Mononuclear cell (primary cell): ENCODE results near the gene SPHK1. TPM values are rescaled to one million over a fixed set of nuclear protein-coding genes. Genes with fewer than 3 reads are reported as not detected.

Experiments
- H3K27me3 ChIP-seq: 2 replicates; pipeline ENCODE4 v1.6.0; 2011; ENCODE audit warnings: low read length, control low read depth; ENCODE audit not compliant: insufficient read depth
- H3K4me1 ChIP-seq: 2 replicates; pipeline ENCODE4 v1.5.1; 2011; ENCODE audit warnings: mild to moderate bottlenecking, low read length, control low read depth; ENCODE audit not compliant: insufficient read depth
- H3K4me3 ChIP-seq: 2 replicates; pipeline ENCODE4 v1.5.1; 2011; ENCODE audit warnings: mild to moderate bottlenecking, low read length, moderate library complexity
- H3K9me3 ChIP-seq: 2 replicates; pipeline ENCODE4 v1.5.1; 2011; ENCODE audit warnings: low read depth, mild to moderate bottlenecking, control low read depth, low read length
- total RNA-seq: library from RNA; depleted of rRNA; stranded (reverse); fragments of >200 nt; gene quantifications from one replicate; pipeline ENCODE4 v1.2.3, GENCODE V29; 2012

SPHK1 gene
- total RNA-seq, 1 donor: 19.2 TPM

GRCh38 chr17:76371656-76372628 is 12.5 kb upstream of the SPHK1 start:
- Histone ChIP-seq H3K4me1 (no peaks in the 10 kb centered on the region), H3K4me3 (no peak overlapping the region), H3K9me3 (no peaks in the 10 kb centered on the region), H3K27me3 (no peaks in the 10 kb centered on the region)

GRCh38 chr17:76376318-76377133 is 7.9 kb upstream of the SPHK1 start:
- H3K27me3 ChIP-seq: no peaks in the 10 kb centered on the region
- H3K4me3 ChIP-seq: no peak overlapping the region
- H3K4me1 ChIP-seq: peaks cover 8% of the 10 kb centered on the region
- H3K9me3 ChIP-seq: no peaks in the 10 kb centered on the region

GRCh38 chr17:76378548-76379274 is 5.7 kb upstream of the SPHK1 start:
- no peaks in the 10 kb centered on the region for H3K27me3 ChIP-seq
- no peak overlapping the region for H3K4me3 ChIP-seq
- peaks cover 26% of the 10 kb centered on the region for H3K4me1 ChIP-seq
- no peaks in the 10 kb centered on the region for H3K9me3 ChIP-seq

GRCh38 chr17:76379275-76379641 is 5.2 kb upstream of the SPHK1 start:
- peaks cover 29% of the 10 kb centered on the region for H3K4me1 ChIP-seq

GRCh38 chr17:76379646-76380376 is 4.6 kb upstream of the SPHK1 start:
- H3K4me1 ChIP-seq: peaks cover 33% of the 10 kb centered on the region
- H3K9me3 ChIP-seq: no peaks in the 10 kb centered on the region
- no peaks in the 10 kb centered on the region for H3K27me3 ChIP-seq
- no peak overlapping the region for H3K4me3 ChIP-seq

More at GRCh38 chr17:76379275-76379641, 5.2 kb upstream of the SPHK1 start:
- H3K9me3 ChIP-seq: no peaks in the 10 kb centered on the region
- H3K4me3 ChIP-seq: no peak overlapping the region
- H3K27me3 ChIP-seq: no peaks in the 10 kb centered on the region

- peaks cover 47% of the 10 kb centered on the region for H3K4me1 ChIP-seq
Observed at GRCh38 chr17:76381633-76382350, 2.6 kb upstream of the SPHK1 start.

GRCh38 chr17:76382351-76382802 is 2.0 kb upstream of the SPHK1 start:
- H3K9me3 ChIP-seq: no peaks in the 10 kb centered on the region
- H3K4me1 ChIP-seq: peaks cover 47% of the 10 kb centered on the region
- H3K27me3 ChIP-seq: peaks cover 6% of the 10 kb centered on the region
- peak overlapping the region; percentile 45 for H3K4me3 ChIP-seq

More at GRCh38 chr17:76381633-76382350, 2.6 kb upstream of the SPHK1 start:
- peak overlapping the region; percentile 45 for H3K4me3 ChIP-seq
- peaks cover 6% of the 10 kb centered on the region for H3K27me3 ChIP-seq
- no peaks in the 10 kb centered on the region for H3K9me3 ChIP-seq

- H3K4me1 ChIP-seq: peaks cover 47% of the 10 kb centered on the region
- no peaks in the 10 kb centered on the region for H3K9me3 ChIP-seq
- H3K4me3 ChIP-seq: peak overlapping the region; percentile 45
- H3K27me3 ChIP-seq: peaks cover 6% of the 10 kb centered on the region
Observed at GRCh38 chr17:76382803-76383545, 1.4 kb upstream of the SPHK1 start.

- peaks cover 47% of the 10 kb centered on the region for H3K4me1 ChIP-seq
- H3K9me3 ChIP-seq: no peaks in the 10 kb centered on the region
- H3K27me3 ChIP-seq: peaks cover 6% of the 10 kb centered on the region
- H3K4me3 ChIP-seq: peak overlapping the region; percentile 45
Observed at GRCh38 chr17:76383546-76384221, 725 bp upstream of the SPHK1 start.

- Histone ChIP-seq H3K9me3 (no peaks in the 10 kb centered on the region), H3K27me3 (peaks cover 6% of the 10 kb centered on the region), H3K4me3 (peak overlapping the region; percentile 45), H3K4me1 (peaks cover 47% of the 10 kb centered on the region)
Observed at GRCh38 chr17:76384987-76385891, 830 bp downstream of the SPHK1 start.

GRCh38 chr17:76385892-76386786 is 1.7 kb downstream of the SPHK1 start:
- H3K27me3 ChIP-seq: peaks cover 6% of the 10 kb centered on the region
- H3K4me1 ChIP-seq: peaks cover 43% of the 10 kb centered on the region
- H3K9me3 ChIP-seq: no peaks in the 10 kb centered on the region
- H3K4me3 ChIP-seq: no peak overlapping the region
